Neural cell (in vitro differentiated cells): ENCODE data around the gene ACOT2.
"Not testable (repeated sequence)": the region's sequence is repeated elsewhere in the genome, so short reads cannot be mapped to it uniquely, and the experiment has no call there.

ENCODE experiments used
- POLR2AphosphoS5 ChIP-seq: IDR thresholded peaks from 2 replicates; pipeline ENCODE4 v1.6.1; 2012
- TF ChIP-seq, protein P1 (sequence below): fragments of 450-650 bp; IDR thresholded peaks from 2 replicates; pipeline ENCODE4 v1.5.1; 2014; ENCODE audit warnings: antibody characterized with exemption, mild to moderate bottlenecking, moderate library complexity; ENCODE audit not compliant: poor library complexity, severe bottlenecking

DNA sequence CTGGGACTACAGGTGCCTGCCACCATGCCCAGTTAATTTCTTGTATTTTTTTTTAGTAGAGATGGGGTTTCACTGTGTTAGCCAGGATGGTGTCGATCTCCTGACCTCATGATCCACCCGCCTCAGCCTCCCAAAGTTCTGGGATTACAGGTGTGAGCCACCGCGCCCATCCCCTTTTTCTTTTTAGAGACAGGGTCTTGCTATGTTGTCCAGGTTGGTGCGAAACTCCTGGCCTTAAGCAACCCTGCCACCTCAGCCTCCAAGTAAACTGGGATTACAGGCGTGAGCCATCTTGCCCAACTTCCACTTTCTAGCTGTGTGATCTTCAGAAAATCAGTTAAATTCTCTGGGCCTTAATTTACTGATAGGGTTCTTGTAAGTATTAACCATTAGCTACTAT is 2.1 kb upstream of the ACOT2 start:
- TF ChIP-seq POLR2AphosphoS5, result not testable (repeated sequence)
- TF ChIP-seq, protein P1, sequence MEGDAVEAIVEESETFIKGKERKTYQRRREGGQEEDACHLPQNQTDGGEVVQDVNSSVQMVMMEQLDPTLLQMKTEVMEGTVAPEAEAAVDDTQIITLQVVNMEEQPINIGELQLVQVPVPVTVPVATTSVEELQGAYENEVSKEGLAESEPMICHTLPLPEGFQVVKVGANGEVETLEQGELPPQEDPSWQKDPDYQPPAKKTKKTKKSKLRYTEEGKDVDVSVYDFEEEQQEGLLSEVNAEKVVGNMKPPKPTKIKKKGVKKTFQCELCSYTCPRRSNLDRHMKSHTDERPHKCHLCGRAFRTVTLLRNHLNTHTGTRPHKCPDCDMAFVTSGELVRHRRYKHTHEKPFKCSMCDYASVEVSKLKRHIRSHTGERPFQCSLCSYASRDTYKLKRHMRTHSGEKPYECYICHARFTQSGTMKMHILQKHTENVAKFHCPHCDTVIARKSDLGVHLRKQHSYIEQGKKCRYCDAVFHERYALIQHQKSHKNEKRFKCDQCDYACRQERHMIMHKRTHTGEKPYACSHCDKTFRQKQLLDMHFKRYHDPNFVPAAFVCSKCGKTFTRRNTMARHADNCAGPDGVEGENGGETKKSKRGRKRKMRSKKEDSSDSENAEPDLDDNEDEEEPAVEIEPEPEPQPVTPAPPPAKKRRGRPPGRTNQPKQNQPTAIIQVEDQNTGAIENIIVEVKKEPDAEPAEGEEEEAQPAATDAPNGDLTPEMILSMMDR, result not testable (repeated sequence)
